Fibroblast of lung (primary cell): ENCODE results near the gene ACTA1. TPM values are rescaled to one million over a fixed set of nuclear protein-coding genes. Genes with fewer than 3 reads are reported as not detected.

Experiments used
- DNase-seq, 2 donors: peaks; one replicate each; pipeline versions ENCODE4 v3.0.0 to v3.0.0-alpha.2; 2010; ENCODE audit warnings: low read depth in 2 of 2
- H2AFZ ChIP-seq: 2 replicates; pipeline ENCODE4 v1.5.1; 2012; ENCODE audit warnings: low read length, control low read depth, inconsistent platforms
- H3K27ac ChIP-seq: 2 replicates; pipeline ENCODE4 v1.5.1; 2011; ENCODE audit warnings: low read length, control low read depth; ENCODE audit not compliant: insufficient read depth
- H3K27me3 ChIP-seq: 2 replicates; pipeline ENCODE4 v1.5.1; 2011; ENCODE audit warnings: mild to moderate bottlenecking, low read length; ENCODE audit not compliant: control insufficient read depth, insufficient read depth
- H3K36me3 ChIP-seq: 2 replicates; pipeline ENCODE4 v1.5.1; 2011; ENCODE audit warnings: low read length; ENCODE audit not compliant: control insufficient read depth, insufficient read depth
- H3K4me1 ChIP-seq: 2 replicates; pipeline ENCODE4 v1.5.1; 2011; ENCODE audit warnings: low read length; ENCODE audit not compliant: control insufficient read depth, insufficient read depth; ENCODE audit errors: extremely low read depth
- H3K4me2 ChIP-seq: 2 replicates; pipeline ENCODE4 v1.5.1; 2011; ENCODE audit warnings: low read length, control low read depth; ENCODE audit not compliant: insufficient read depth; ENCODE audit errors: extremely low read depth
- H3K4me3 ChIP-seq, 4 experiments: fragments of 200-600 bp in 1 of 4; sonication (generic) in 1 of 4; replicated peaks in 1 of 4; 2 replicates each; pipeline ENCODE4 v1.5.1; 2011 to 2016; ENCODE audit warnings: low read length in 4 of 4, low read depth in 3 of 4, mild to moderate bottlenecking in 3 of 4, control low read depth in 2 of 4, inconsistent platforms in 1 of 4, mixed read lengths in 1 of 4; ENCODE audit not compliant: insufficient read depth in 1 of 4; ENCODE audit errors: control extremely low read depth in 1 of 4
- H3K79me2 ChIP-seq: 2 replicates; pipeline ENCODE4 v1.5.1; 2012; ENCODE audit warnings: mild to moderate bottlenecking, low read length, inconsistent platforms; ENCODE audit not compliant: control insufficient read depth, insufficient read depth
- H3K9ac ChIP-seq: 2 replicates; pipeline ENCODE4 v1.5.1; 2011; ENCODE audit warnings: mild to moderate bottlenecking, low read length, control low read depth; ENCODE audit not compliant: insufficient read depth
- H3K9me3 ChIP-seq: 2 replicates; pipeline ENCODE4 v1.5.1; 2012; ENCODE audit warnings: low read depth, low read length; ENCODE audit not compliant: control insufficient read depth, insufficient read depth
- H4K20me1 ChIP-seq: 2 replicates; pipeline ENCODE4 v1.5.1; 2011; ENCODE audit warnings: low read length; ENCODE audit not compliant: control insufficient read depth, insufficient read depth; ENCODE audit errors: extremely low read depth
- EZH2 ChIP-seq: IDR thresholded peaks from 2 replicates; pipeline ENCODE4 v1.5.1; 2012; ENCODE audit warnings: low read length, control low read depth, mild to moderate bottlenecking; ENCODE audit errors: missing control alignments
- polyA plus RNA-seq, 2 donors: library from polyadenylated mRNA; depleted of rRNA in 1 of 2; stranded (reverse) in 1 of 2; unstranded in 1 of 2; fragments of >200 nt; gene quantifications; 2 replicates each; pipeline ENCODE4 v1.2.1, GENCODE V29; 2011 to 2012; ENCODE audit warnings: missing spikeins in 1 of 2
- total RNA-seq: library from RNA; depleted of rRNA; stranded (reverse); fragments of >200 nt; gene quantifications from 2 replicates; pipeline ENCODE4 v1.2.1, GENCODE V29; 2014
- TF ChIP-seq, protein P1 (sequence below), 2 donors: IDR thresholded peaks in 1 of 2; conservative IDR thresholded peaks in 1 of 2; 1 replicate in 1 of 2; 2 replicates in 1 of 2; pipeline ENCODE4 v1.5.1; 2011 to 2012; ENCODE audit warnings: low read length in 2 of 2, control low read depth in 1 of 2, inconsistent platforms in 1 of 2, low read depth in 1 of 2, mild to moderate bottlenecking in 1 of 2

ACTA1 gene
- total and polyA plus RNA-seq, 2 donors (not counting 1 experiment from before 2014, with no cell fraction given), result not detected

GRCh38 chr1:229412056-229412455 is 21.8 kb downstream of the ACTA1 start:
- Histone ChIP-seq H2AFZ (no peak overlapping the region), H3K79me2 (no peaks in the 10 kb centered on the region), H3K9me3 (no peaks in the 10 kb centered on the region), H3K27ac (no peak overlapping the region), H3K4me2 (no peak overlapping the region), H3K36me3 (no peaks in the 10 kb centered on the region), H3K4me3 (no peak overlapping the region), H3K4me1 (no peaks in the 10 kb centered on the region), H3K9ac (no peak overlapping the region), H4K20me1 (no peaks in the 10 kb centered on the region), H3K27me3 (peaks cover 19% of the 10 kb centered on the region)
- DNase-seq, result no peak
- no peak for TF ChIP-seq EZH2
- TF ChIP-seq, protein P1, sequence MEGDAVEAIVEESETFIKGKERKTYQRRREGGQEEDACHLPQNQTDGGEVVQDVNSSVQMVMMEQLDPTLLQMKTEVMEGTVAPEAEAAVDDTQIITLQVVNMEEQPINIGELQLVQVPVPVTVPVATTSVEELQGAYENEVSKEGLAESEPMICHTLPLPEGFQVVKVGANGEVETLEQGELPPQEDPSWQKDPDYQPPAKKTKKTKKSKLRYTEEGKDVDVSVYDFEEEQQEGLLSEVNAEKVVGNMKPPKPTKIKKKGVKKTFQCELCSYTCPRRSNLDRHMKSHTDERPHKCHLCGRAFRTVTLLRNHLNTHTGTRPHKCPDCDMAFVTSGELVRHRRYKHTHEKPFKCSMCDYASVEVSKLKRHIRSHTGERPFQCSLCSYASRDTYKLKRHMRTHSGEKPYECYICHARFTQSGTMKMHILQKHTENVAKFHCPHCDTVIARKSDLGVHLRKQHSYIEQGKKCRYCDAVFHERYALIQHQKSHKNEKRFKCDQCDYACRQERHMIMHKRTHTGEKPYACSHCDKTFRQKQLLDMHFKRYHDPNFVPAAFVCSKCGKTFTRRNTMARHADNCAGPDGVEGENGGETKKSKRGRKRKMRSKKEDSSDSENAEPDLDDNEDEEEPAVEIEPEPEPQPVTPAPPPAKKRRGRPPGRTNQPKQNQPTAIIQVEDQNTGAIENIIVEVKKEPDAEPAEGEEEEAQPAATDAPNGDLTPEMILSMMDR (conservative IDR thresholded peaks at IDR 0.05 in 1 of 2, IDR thresholded peaks at IDR 0.05 in 1 of 2; ENCODE audit: low read depth in 1 of 2, low read length in 2 of 2), result no peak

- no peaks in the 10 kb centered on the region for H3K79me2 ChIP-seq
- H3K36me3 ChIP-seq, result no peaks in the 10 kb centered on the region
- H3K4me1 ChIP-seq, result no peaks in the 10 kb centered on the region
- no peak overlapping the region for H2AFZ ChIP-seq
- no peaks in the 10 kb centered on the region for H4K20me1 ChIP-seq
- H3K9ac ChIP-seq, result no peak overlapping the region
- peaks cover 24% of the 10 kb centered on the region for H3K27me3 ChIP-seq
- H3K4me2 ChIP-seq, result no peak overlapping the region
- TF ChIP-seq EZH2, result no peak
- TF ChIP-seq, protein P1 (conservative IDR thresholded peaks at IDR 0.05 in 1 of 2, IDR thresholded peaks at IDR 0.05 in 1 of 2; ENCODE audit: low read depth in 1 of 2, low read length in 2 of 2), result no peak
- no peaks in the 10 kb centered on the region for H3K9me3 ChIP-seq
- H3K4me3 ChIP-seq, result no peak overlapping the region
- H3K27ac ChIP-seq, result no peak overlapping the region
- no peak for DNase-seq
Observed at GRCh38 chr1:229411434-229412055, 22.3 kb downstream of the ACTA1 start.

DNA sequence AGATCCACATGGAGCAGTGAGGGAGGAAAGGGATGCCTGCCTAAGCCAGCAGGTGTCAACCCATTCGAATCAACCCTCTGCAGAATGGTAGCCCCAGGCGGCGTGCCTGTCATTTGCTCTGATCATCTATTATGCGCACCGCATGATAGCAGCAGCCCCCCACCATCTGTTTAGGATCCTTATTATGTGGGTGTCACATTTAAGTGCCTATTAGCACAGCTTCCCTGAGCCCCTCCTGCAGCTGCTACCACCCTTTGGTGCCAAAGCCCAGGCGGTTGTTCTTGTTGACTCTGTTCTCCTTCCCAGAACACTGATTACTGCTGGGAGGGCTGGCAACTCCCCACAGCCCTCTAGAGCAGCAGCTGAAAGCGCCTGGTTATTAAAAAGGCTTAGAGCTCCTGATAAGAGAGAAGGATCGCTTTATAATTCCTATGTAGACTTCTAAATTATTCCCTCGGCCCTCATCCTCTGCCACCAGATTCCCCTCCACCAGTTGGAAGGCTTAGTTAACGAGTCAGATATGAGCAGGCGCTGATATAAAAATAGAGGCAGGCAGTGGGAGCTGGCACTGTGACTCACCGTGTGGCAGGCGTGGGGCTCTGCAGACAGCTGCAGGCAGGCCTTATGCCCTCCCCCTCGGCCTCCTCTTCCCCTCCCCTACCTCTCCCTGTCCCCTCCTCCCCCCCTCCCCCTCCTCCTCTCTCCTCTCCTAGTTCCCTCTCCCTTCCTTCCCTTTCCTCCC is 23.0 kb downstream of the ACTA1 start:
- peak; percentile 54 to 64 for DNase-seq
- H4K20me1 ChIP-seq, result no peaks in the 10 kb centered on the region
- no peak overlapping the region for H2AFZ ChIP-seq
- peak overlapping the region; percentile 15 for H3K4me2 ChIP-seq
- no peak overlapping the region for H3K9ac ChIP-seq
- no peaks in the 10 kb centered on the region for H3K36me3 ChIP-seq
- TF ChIP-seq, protein P1 (conservative IDR thresholded peaks at IDR 0.05 in 1 of 2, IDR thresholded peaks at IDR 0.05 in 1 of 2; ENCODE audit: low read depth in 1 of 2, low read length in 2 of 2), result no peak
- TF ChIP-seq EZH2, result no peak
- no peaks in the 10 kb centered on the region for H3K9me3 ChIP-seq
- H3K4me1 ChIP-seq, result no peaks in the 10 kb centered on the region
- peaks cover 25% of the 10 kb centered on the region for H3K27me3 ChIP-seq
- H3K27ac ChIP-seq, result no peak overlapping the region
- no peak overlapping the region for H3K4me3 ChIP-seq
- H3K79me2 ChIP-seq, result no peaks in the 10 kb centered on the region
